WTC11 (cell line): ENCODE results near the gene FBXL16. TPM values are rescaled to one million over a fixed set of nuclear protein-coding genes. Genes with fewer than 3 reads are reported as not detected.

ENCODE experiments used
- ATAC-seq: fragments of 200-7000 bp; cut with Tn5 transposase; 2 replicates; pipeline ENCODE4 v1.10.0; 2021; ENCODE audit warnings: mild to moderate bottlenecking, moderate library complexity
- CTCF ChIA-PET: fragments of 300-600 bp; sonication (Branson Sonifier 250); formaldehyde crosslinking; loops from one replicate; lab custom pipeline; 2021; ENCODE audit warnings: antibody characterized with exemption; lab: Charles Lee
- POLR2A ChIA-PET: fragments of 350-600 bp; sonication (Branson Sonifier 250); formaldehyde crosslinking; loops from one replicate; lab custom pipeline; 2021; ENCODE audit warnings: antibody characterized with exemption; lab: Charles Lee
- DNase-seq: peaks from one replicate; pipeline ENCODE4 v3.0.0; 2021; ENCODE audit warnings: low spot score
- H3K27ac Mint-ChIP-seq: 2 replicates; pipeline ENCODE4 v1.8.0; 2021; ENCODE audit warnings: mixed read lengths
- H3K27me3 Mint-ChIP-seq: 2 replicates; pipeline ENCODE4 v1.8.0; 2021; ENCODE audit warnings: low read depth, mild to moderate bottlenecking, moderate library complexity, mixed read lengths
- H3K36me3 Mint-ChIP-seq: 2 replicates; pipeline ENCODE4 v1.8.0; 2021; ENCODE audit warnings: mixed read lengths
- H3K4me1 Mint-ChIP-seq: 2 replicates; pipeline ENCODE4 v1.8.0; 2022; ENCODE audit warnings: mixed read lengths
- H3K4me3 Mint-ChIP-seq: 2 replicates; pipeline ENCODE4 v1.8.0; 2021; ENCODE audit warnings: mild to moderate bottlenecking, moderate library complexity, mixed read lengths
- H3K9me3 Mint-ChIP-seq: 2 replicates; pipeline ENCODE4 v1.8.0; 2021; ENCODE audit warnings: mixed read lengths
- ATF1 ChIP-seq: sonication (generic); formaldehyde crosslinking; IDR thresholded peaks from 2 replicates; pipeline ENCODE4 v1.8.1; 2023; ENCODE audit warnings: mild to moderate bottlenecking, moderate library complexity, missing genetic modification reagents
- E2F5 ChIP-seq: sonication (generic); formaldehyde crosslinking; IDR thresholded peaks from 2 replicates; pipeline ENCODE4 v1.8.1; 2022; ENCODE audit warnings: mild to moderate bottlenecking, moderate library complexity, missing genetic modification reagents
- EMX1 ChIP-seq: fragments of 250-450 bp; sonication (Bioruptor Pico); IDR thresholded peaks from 2 replicates; pipeline ENCODE4 v1.8.0; 2021; ENCODE audit warnings: mild to moderate bottlenecking
- ETV6 ChIP-seq: sonication (generic); formaldehyde crosslinking; IDR thresholded peaks from 2 replicates; pipeline ENCODE4 v1.8.1; 2022; ENCODE audit warnings: mild to moderate bottlenecking, missing genetic modification reagents
- FOXK1 ChIP-seq: sonication (generic); formaldehyde crosslinking; IDR thresholded peaks from 2 replicates; pipeline ENCODE4 v1.8.0; 2022; ENCODE audit warnings: mild to moderate bottlenecking, moderate library complexity, missing genetic modification reagents
- FOXP4 ChIP-seq: sonication (generic); formaldehyde crosslinking; IDR thresholded peaks from 2 replicates; pipeline ENCODE4 v1.8.0; 2022; ENCODE audit warnings: mild to moderate bottlenecking, missing genetic modification reagents
- GTF2I ChIP-seq: fragments of 250-450 bp; sonication (Bioruptor Pico); conservative IDR thresholded peaks from 2 replicates; pipeline ENCODE4 v1.4.0; 2021; ENCODE audit warnings: mild to moderate bottlenecking
- HMGXB4 ChIP-seq: sonication (generic); formaldehyde crosslinking; IDR thresholded peaks from 2 replicates; pipeline ENCODE4 v1.8.1; 2023; ENCODE audit warnings: mild to moderate bottlenecking, moderate library complexity, missing genetic modification reagents
- JUN ChIP-seq: sonication (generic); formaldehyde crosslinking; IDR thresholded peaks from 2 replicates; pipeline ENCODE4 v1.8.0; 2023; ENCODE audit warnings: mild to moderate bottlenecking, missing genetic modification reagents
- MAX ChIP-seq: sonication (generic); formaldehyde crosslinking; IDR thresholded peaks from 2 replicates; pipeline ENCODE4 v1.8.0; 2022; ENCODE audit warnings: mild to moderate bottlenecking, missing genetic modification reagents
- MLX ChIP-seq: sonication (generic); formaldehyde crosslinking; IDR thresholded peaks from 2 replicates; pipeline ENCODE4 v1.8.1; 2023; ENCODE audit warnings: mild to moderate bottlenecking, missing genetic modification reagents, moderate library complexity
- NR1H2 ChIP-seq: sonication (generic); formaldehyde crosslinking; IDR thresholded peaks from 2 replicates; pipeline ENCODE4 v1.9.0; 2021; ENCODE audit warnings: mild to moderate bottlenecking, moderate library complexity, missing genetic modification reagents
- NR3C1 ChIP-seq: sonication (generic); formaldehyde crosslinking; conservative IDR thresholded peaks from 2 replicates; pipeline ENCODE4 v1.8.1; 2023; ENCODE audit warnings: low read depth, mild to moderate bottlenecking, missing genetic modification reagents
- OVOL2 ChIP-seq: fragments of 250-450 bp; sonication (Bioruptor Pico); IDR thresholded peaks from 2 replicates; pipeline ENCODE4 v1.9.0; 2021; ENCODE audit warnings: mild to moderate bottlenecking, borderline replicate concordance
- RELA ChIP-seq: sonication (generic); formaldehyde crosslinking; IDR thresholded peaks from 2 replicates; pipeline ENCODE4 v1.8.1; 2022; ENCODE audit warnings: missing genetic modification reagents, mild to moderate bottlenecking, borderline replicate concordance
- SP1 ChIP-seq: sonication (generic); formaldehyde crosslinking; conservative IDR thresholded peaks from 2 replicates; pipeline ENCODE4 v1.8.1; 2022; ENCODE audit warnings: missing genetic modification reagents
- STAT6 ChIP-seq: sonication (generic); formaldehyde crosslinking; conservative IDR thresholded peaks from 2 replicates; pipeline ENCODE4 v1.8.1; 2023; ENCODE audit warnings: mild to moderate bottlenecking, low read depth, missing genetic modification reagents, moderate library complexity
- TCF7 ChIP-seq: sonication (generic); formaldehyde crosslinking; IDR thresholded peaks from 2 replicates; pipeline ENCODE4 v1.8.0; 2022; ENCODE audit warnings: mild to moderate bottlenecking, low read depth, missing genetic modification reagents, moderate library complexity
- USF1 ChIP-seq: sonication (generic); formaldehyde crosslinking; IDR thresholded peaks from 2 replicates; pipeline ENCODE4 v1.8.0; 2022; ENCODE audit warnings: mild to moderate bottlenecking, missing genetic modification reagents
- ZNF232 ChIP-seq: sonication (generic); formaldehyde crosslinking; IDR thresholded peaks from 2 replicates; pipeline ENCODE4 v1.8.0; 2022; ENCODE audit warnings: mild to moderate bottlenecking, missing genetic modification reagents
- ZNF416 ChIP-seq: fragments of 250-450 bp; sonication (Bioruptor Pico); IDR thresholded peaks from 2 replicates; pipeline ENCODE4 v1.9.0; 2021; ENCODE audit warnings: mild to moderate bottlenecking, inconsistent platforms
- total RNA-seq: library from RNA; stranded (reverse); gene quantifications from 3 replicates; pipeline ENCODE4 v1.2.3, GENCODE V29; 2021

The FBXL16 gene
- total RNA-seq, 1 experiment from 2014 or later, result 22.7 TPM

GRCh38 chr16:659618-660017 is 46.0 kb downstream of the FBXL16 start (continued):
- no peak for TF ChIP-seq FOXP4 (CRISPR knock-in tag)
- no peak for TF ChIP-seq FOXK1 (CRISPR knock-in tag)
- no peak for TF ChIP-seq E2F5 (CRISPR knock-in tag)
- no peak for TF ChIP-seq RELA (CRISPR knock-in tag)

- no peak overlapping the region for H3K27ac Mint-ChIP-seq
- POLR2A ChIA-PET, result no interaction called here
- no peaks in the 10 kb centered on the region for H3K36me3 Mint-ChIP-seq
- no peaks in the 10 kb centered on the region for H3K27me3 Mint-ChIP-seq
- TF ChIP-seq RELA (CRISPR knock-in tag) (no peak), MLX (no peak), JUN (no peak), SP1 (CRISPR knock-in tag) (no peak), ZNF416 (CRISPR knock-in tag) (no peak), TCF7 (CRISPR knock-in tag) (no peak), MAX (CRISPR knock-in tag) (no peak)
- CTCF ChIA-PET, result interaction anchor here (0.9 to 3.3 kb wide), 6 partner anchors 10 to 552 kb away, joined by 3 to 54 read pairs (median 8); partner anchors contain the start of genes METTL26 and WDR90
- DNase-seq (no peak), ATAC-seq (no peak)
- peaks cover 4% of the 10 kb centered on the region for H3K4me1 Mint-ChIP-seq
- no peaks in the 10 kb centered on the region for H3K9me3 Mint-ChIP-seq
- H3K4me3 Mint-ChIP-seq, result no peak overlapping the region
These were observed 46.7 kb downstream of the FBXL16 start for GRCh38 chr16:658679-659571.

GRCh38 chr16:657487-657886 is 48.1 kb downstream of the FBXL16 start:
- CTCF ChIA-PET, result interaction anchor here (0.9 kb wide), 1 partner anchor 10 kb away, joined by 3 read pairs; the partner anchor contains the start of gene RHOT2
- POLR2A ChIA-PET, result no interaction called here
- H3K9me3 Mint-ChIP-seq, result no peaks in the 10 kb centered on the region

GRCh38 chr16:654034-654433 is 51.6 kb downstream of the FBXL16 start:
- Mint-ChIP-seq H3K4me1 (no peaks in the 10 kb centered on the region), H3K27me3 (no peaks in the 10 kb centered on the region), H3K9me3 (no peaks in the 10 kb centered on the region), H3K4me3 (no peak overlapping the region), H3K27ac (no peak overlapping the region), H3K36me3 (no peaks in the 10 kb centered on the region)
- ChIA-PET CTCF (interaction anchor here (1.2 kb wide), 1 partner anchor 27 kb away, joined by 3 read pairs; no protein-coding TSS in a partner anchor), POLR2A (no interaction called here)
- ATAC-seq (no peak), DNase-seq (no peak)
- no peak for TF ChIP-seq USF1 (CRISPR knock-in tag)
- TF ChIP-seq HMGXB4 (CRISPR knock-in tag), result no peak
- TF ChIP-seq STAT6 (CRISPR knock-in tag), result no peak
- TF ChIP-seq NR3C1 (CRISPR knock-in tag), result no peak
- TF ChIP-seq ZNF232 (CRISPR knock-in tag), result no peak

More at GRCh38 chr16:657487-657886, 48.1 kb downstream of the FBXL16 start:
- TF ChIP-seq GTF2I (CRISPR knock-in tag), result no peak
- TF ChIP-seq EMX1 (CRISPR knock-in tag), result no peak
- TF ChIP-seq NR1H2 (CRISPR knock-in tag), result no peak
- TF ChIP-seq ATF1 (CRISPR knock-in tag), result no peak
- TF ChIP-seq USF1 (CRISPR knock-in tag), result no peak
- TF ChIP-seq OVOL2, result no peak
- TF ChIP-seq ETV6 (CRISPR knock-in tag), result no peak
- Mint-ChIP-seq H3K36me3 (no peaks in the 10 kb centered on the region), H3K27ac (no peak overlapping the region), H3K4me1 (peaks cover 4% of the 10 kb centered on the region), H3K4me3 (no peak overlapping the region), H3K27me3 (no peaks in the 10 kb centered on the region)
- DNase-seq (no peak), ATAC-seq (no peak)
